HepG2 (cell line): Measurements from ENCODE around the gene KCNF1. TPM values are rescaled to one million over a fixed set of nuclear protein-coding genes. Genes with fewer than 3 reads are reported as not detected.

Experiments used
- ATAC-seq: fragments of 200-7000 bp; cut with Tn5 transposase; 3 replicates; pipeline ENCODE4 v1.9.1; 2020; ENCODE audit warnings: mild to moderate bottlenecking, moderate library complexity
- BruUV-seq: library from RNA; stranded (reverse); fragments of 400-500 nt; replicated peaks from 2 replicates; lab custom pipeline; 2021; lab: Mats Ljungman, UMichigan
- CTCF ChIA-PET: fragments of 300-600 bp; formaldehyde crosslinking; extraction: SDS; loops from one replicate; lab custom pipeline; 2021; ENCODE audit warnings: low total read pairs, inconsistent platforms, low intra/inter-chr PET ratio; lab: Yijun Ruan, JAX
- POLR2A ChIA-PET: fragments of 350-600 bp; sonication (Branson Sonifier 250); formaldehyde crosslinking; loops from one replicate; lab custom pipeline; 2020; ENCODE audit warnings: antibody characterized with exemption, inconsistent platforms; lab: Yijun Ruan, JAX
- DNase-seq: peaks from one replicate; pipeline ENCODE4 v3.0.0-alpha.2; 2015; ENCODE audit warnings: low spot score
- FAIRE-seq: peaks from 3 replicates; lab custom pipeline; 2011; peaks lifted over from hg19 to GRCh38; lab: Jason Lieb, UNC
- H2AFZ ChIP-seq: one replicate; pipeline ENCODE4 v1.6.1; 2011; ENCODE audit warnings: low read length, inconsistent platforms
- H3K27ac ChIP-seq: fragments of 300-600 bp; 3 replicates; pipeline ENCODE4 v1.8.0; 2011; ENCODE audit warnings: mixed run types, mild to moderate bottlenecking, mixed read lengths, low read length, inconsistent platforms; ENCODE audit not compliant: insufficient read depth; ENCODE audit errors: extremely low read length
- H3K27me3 ChIP-seq, 2 experiments: fragments of 200-600 bp in 1 of 2; 2 replicates in 1 of 2; 3 replicates in 1 of 2; pipeline versions ENCODE4 v1.6.0 to v1.8.0; 2011; ENCODE audit warnings: low read length in 2 of 2, mild to moderate bottlenecking in 2 of 2, moderate library complexity in 2 of 2, inconsistent platforms in 1 of 2; ENCODE audit not compliant: insufficient read depth in 2 of 2, control insufficient read depth in 1 of 2
- H3K36me3 ChIP-seq, 2 experiments: fragments of 200-600 bp in 1 of 2; replicated peaks in 1 of 2; 2 replicates in 1 of 2; 3 replicates in 1 of 2; pipeline versions ENCODE4 v1.5.1 to v1.8.0; 2011; ENCODE audit warnings: low read length in 2 of 2, inconsistent platforms in 1 of 2; ENCODE audit not compliant: insufficient read depth in 2 of 2, control insufficient read depth in 1 of 2
- H3K4me1 ChIP-seq: 2 replicates; pipeline ENCODE4 v1.5.1; 2012; ENCODE audit warnings: low read length, inconsistent platforms; ENCODE audit not compliant: insufficient read depth
- H3K4me2 ChIP-seq: 2 replicates; pipeline ENCODE4 v1.6.0; 2011; ENCODE audit warnings: low read depth, low read length, inconsistent platforms
- H3K4me3 ChIP-seq, 3 experiments: fragments of 200-600 bp in 1 of 3; sonication (generic), shearing (Covaris generic) in 1 of 3; replicated peaks in 1 of 3; 2 replicates each; pipeline ENCODE4 v1.5.1; 2011 to 2016; ENCODE audit warnings: low read length in 3 of 3, inconsistent platforms in 2 of 3, low read depth in 2 of 3, mild to moderate bottlenecking in 2 of 3, control low read depth in 1 of 3, mixed read lengths in 1 of 3; ENCODE audit not compliant: insufficient read depth in 1 of 3
- H3K79me2 ChIP-seq: one replicate; pipeline ENCODE4 v1.6.1; 2011; ENCODE audit warnings: low read length, inconsistent platforms; ENCODE audit not compliant: insufficient read depth
- H3K9ac ChIP-seq: 2 replicates; pipeline ENCODE4 v1.6.0; 2011; ENCODE audit warnings: mild to moderate bottlenecking, low read depth, low read length, inconsistent platforms; ENCODE audit not compliant: insufficient read depth
- H3K9me3 ChIP-seq: 2 replicates; pipeline ENCODE4 v1.5.1; 2012; ENCODE audit warnings: mild to moderate bottlenecking, low read length
- H4K20me1 ChIP-seq: 2 replicates; pipeline ENCODE4 v1.6.0; 2011; ENCODE audit warnings: inconsistent platforms, mild to moderate bottlenecking, low read length, moderate library complexity; ENCODE audit not compliant: insufficient read depth
- ATF5 ChIP-seq: sonication (generic); formaldehyde crosslinking; IDR thresholded peaks from 2 replicates; pipeline ENCODE4 v1.4.0; 2020; ENCODE audit warnings: mild to moderate bottlenecking, low read depth, missing genetic modification reagents
- CCDC6 ChIP-seq: sonication (generic); formaldehyde crosslinking; IDR thresholded peaks from 2 replicates; pipeline ENCODE4 v1.8.1; 2022; ENCODE audit warnings: mild to moderate bottlenecking, missing genetic modification reagents, moderate library complexity
- FOXP4 ChIP-seq: sonication (generic); formaldehyde crosslinking; IDR thresholded peaks from 2 replicates; pipeline ENCODE4 v1.4.0; 2020; ENCODE audit warnings: missing genetic modification reagents
- GMEB2 ChIP-seq: IDR thresholded peaks from 2 replicates; pipeline ENCODE4 v1.6.1; 2016; ENCODE audit warnings: missing biosample characterization, missing genetic modification reagents, low read depth
- HBP1 ChIP-seq: IDR thresholded peaks from 2 replicates; pipeline ENCODE4 v1.6.1; 2016; ENCODE audit warnings: low read depth, control low read depth
- HNRNPK ChIP-seq: fragments of 200-400 bp; formaldehyde crosslinking; IDR thresholded peaks from 2 replicates; pipeline ENCODE4 v1.6.1; 2018; ENCODE audit warnings: low read length, low read depth, moderate library complexity, mild to moderate bottlenecking; ENCODE audit not compliant: poor library complexity, severe bottlenecking
- MAFF ChIP-seq: IDR thresholded peaks from 2 replicates; pipeline ENCODE4 v1.6.1; 2011; ENCODE audit warnings: low read depth, low read length, improper control_type of control experiment
- NAIF1 ChIP-seq: sonication (generic); formaldehyde crosslinking; IDR thresholded peaks from 2 replicates; pipeline ENCODE4 v1.5.0; 2020; ENCODE audit warnings: mild to moderate bottlenecking, missing genetic modification reagents, borderline replicate concordance
- SUZ12 ChIP-seq: fragments of 150-350 bp; IDR thresholded peaks from 2 replicates; pipeline ENCODE4 v1.6.1; 2014; ENCODE audit warnings: low read depth, low read length
- TSC22D2 ChIP-seq: sonication (generic); formaldehyde crosslinking; IDR thresholded peaks from 2 replicates; pipeline ENCODE4 v1.5.1; 2020; ENCODE audit warnings: missing genetic modification reagents, mild to moderate bottlenecking, borderline replicate concordance
- ZFX ChIP-seq: sonication (generic); formaldehyde crosslinking; IDR thresholded peaks from 2 replicates; pipeline ENCODE4 v1.4.0; 2020; ENCODE audit warnings: mild to moderate bottlenecking, low read depth, missing genetic modification reagents, moderate library complexity
- ZNF552 ChIP-seq: sonication (generic); formaldehyde crosslinking; IDR thresholded peaks from 2 replicates; pipeline ENCODE4 v1.9.0; 2022; ENCODE audit warnings: missing genetic modification reagents, mild to moderate bottlenecking, borderline replicate concordance
- WGBS: methylation state at CpG from one replicate; pipeline ENCODE4 v1.1.6; 2017; ENCODE audit warnings: low lambda C conversion rate; 5-methylcytosine and 5-hydroxymethylcytosine counted together
- in situ Hi-C: cut with HindIII; loops from 2 replicates; pipeline ENCODE4 v1.10.0; 2017; ENCODE audit warnings: low pct_unique_long_range_greater_than_20kb; ENCODE audit not compliant: extremely low pct_ligation_motif_present
- intact Hi-C: fragments of 100-400 bp; cut with micrococcal nuclease; formaldehyde crosslinking; loops from one replicate; pipeline ENCODE4 v1.10.0; 2022; ENCODE audit not compliant: unreplicated experiment
- polyA plus RNA-seq, 8 experiments: library from polyadenylated mRNA; depleted of rRNA in 3 of 8; stranded (reverse) in 7 of 8; unstranded in 1 of 8; fragments of >200 nt; fragmentation: Illumina TruSeq in 4 of 8; extraction: Trizol in 4 of 8; gene quantifications; 2 replicates each; pipeline versions ENCODE4 v1.2.1 to v1.2.3, GENCODE V29; 2011 to 2016; ENCODE audit warnings: low read depth in 4 of 8, missing spikeins in 1 of 8, mixed read lengths in 1 of 8; ENCODE audit not compliant: insufficient read depth in 1 of 8
- total RNA-seq, 5 experiments: library from RNA; depleted of rRNA; stranded (reverse); fragments of >200 nt; fragmentation: Illumina TruSeq; extraction: Trizol; gene quantifications; 2 replicates each; pipeline ENCODE4 v1.2.3, GENCODE V29; 2016; ENCODE audit warnings: low read depth in 1 of 5
- TF ChIP-seq, protein P1 (sequence below): sonication (generic); formaldehyde crosslinking; IDR thresholded peaks from 2 replicates; pipeline ENCODE4 v1.4.0; 2020; ENCODE audit warnings: low read depth, mild to moderate bottlenecking, missing genetic modification reagents
- TF ChIP-seq, protein P2 (sequence below): sonication (generic); formaldehyde crosslinking; IDR thresholded peaks from 2 replicates; pipeline ENCODE4 v1.8.0; 2022; ENCODE audit warnings: missing genetic modification reagents, mild to moderate bottlenecking, borderline replicate concordance

The KCNF1 gene
- total and polyA plus RNA-seq, 2 of the 13 experiments (the other 11 are each of a cell fraction or from before 2014, with no cell fraction given), result 0.09 to 0.12 TPM

GRCh38 chr2:10878268-10878915 is 33.3 kb upstream of the KCNF1 start (continued):
- TF ChIP-seq HNRNPK, result no peak

DNA sequence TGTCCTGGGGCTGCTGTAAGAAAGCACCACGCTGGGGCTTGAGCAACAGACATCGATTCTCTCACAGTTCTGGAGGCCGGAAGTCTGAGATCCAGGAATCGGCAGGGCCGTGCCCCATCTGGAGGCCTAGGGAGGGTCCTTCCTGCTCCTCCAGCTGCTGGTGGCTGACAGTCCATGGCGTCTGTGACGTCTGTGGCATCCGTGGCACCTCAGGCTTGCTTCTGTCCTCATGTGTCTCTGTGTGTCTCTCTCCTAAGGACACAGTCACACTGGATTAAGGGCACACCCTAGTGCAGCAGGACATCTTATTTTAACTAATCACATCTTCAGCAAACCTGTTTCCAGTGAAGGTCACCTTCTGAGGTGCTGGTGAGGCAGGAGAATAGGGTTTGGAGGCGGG is 32.6 kb upstream of the KCNF1 start:
- ATAC-seq (no peak), DNase-seq (no peak)
- in situ Hi-C loops, result no loop called here

More for the DNA sequence above, 32.6 kb upstream of the KCNF1 start:
- 51% methylated on average over 6 of the region's 9 CpGs for WGBS
- H4K20me1 ChIP-seq, result no peaks in the 10 kb centered on the region
- H3K36me3 ChIP-seq, result no peaks in the 10 kb centered on the region
- H3K4me2 ChIP-seq, result no peak overlapping the region
- TF ChIP-seq, protein P1, sequence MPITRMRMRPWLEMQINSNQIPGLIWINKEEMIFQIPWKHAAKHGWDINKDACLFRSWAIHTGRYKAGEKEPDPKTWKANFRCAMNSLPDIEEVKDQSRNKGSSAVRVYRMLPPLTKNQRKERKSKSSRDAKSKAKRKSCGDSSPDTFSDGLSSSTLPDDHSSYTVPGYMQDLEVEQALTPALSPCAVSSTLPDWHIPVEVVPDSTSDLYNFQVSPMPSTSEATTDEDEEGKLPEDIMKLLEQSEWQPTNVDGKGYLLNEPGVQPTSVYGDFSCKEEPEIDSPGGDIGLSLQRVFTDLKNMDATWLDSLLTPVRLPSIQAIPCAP (CRISPR knock-in tag), result no peak
- TF ChIP-seq ZFX (CRISPR knock-in tag), result no peak
- no peak for TF ChIP-seq MAFF
- no peak for TF ChIP-seq NAIF1
- TF ChIP-seq, protein P2, sequence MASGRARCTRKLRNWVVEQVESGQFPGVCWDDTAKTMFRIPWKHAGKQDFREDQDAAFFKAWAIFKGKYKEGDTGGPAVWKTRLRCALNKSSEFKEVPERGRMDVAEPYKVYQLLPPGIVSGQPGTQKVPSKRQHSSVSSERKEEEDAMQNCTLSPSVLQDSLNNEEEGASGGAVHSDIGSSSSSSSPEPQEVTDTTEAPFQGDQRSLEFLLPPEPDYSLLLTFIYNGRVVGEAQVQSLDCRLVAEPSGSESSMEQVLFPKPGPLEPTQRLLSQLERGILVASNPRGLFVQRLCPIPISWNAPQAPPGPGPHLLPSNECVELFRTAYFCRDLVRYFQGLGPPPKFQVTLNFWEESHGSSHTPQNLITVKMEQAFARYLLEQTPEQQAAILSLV (CRISPR knock-in tag), result no peak
- no peak for TF ChIP-seq FOXP4 (CRISPR knock-in tag)
- TF ChIP-seq ZNF552 (CRISPR knock-in tag), result no peak
- no peak for TF ChIP-seq GMEB2 (CRISPR knock-in tag)
- TF ChIP-seq CCDC6 (CRISPR knock-in tag), result no peak
- no peak for TF ChIP-seq SUZ12
- TF ChIP-seq TSC22D2 (CRISPR knock-in tag), result no peak
- no peak for TF ChIP-seq ATF5
- no peak for TF ChIP-seq HBP1
- H3K9me3 ChIP-seq, result no peaks in the 10 kb centered on the region
- no TSS peak for BruUV-seq
- H3K9ac ChIP-seq, result no peak overlapping the region
- ChIA-PET POLR2A (no interaction called here), CTCF (no interaction called here)
- H3K79me2 ChIP-seq, result no peaks in the 10 kb centered on the region
- peaks cover 17% of the 10 kb centered on the region for H3K4me1 ChIP-seq
- no peak overlapping the region for H3K4me3 ChIP-seq
- intact Hi-C loops, result no loop called here
- FAIRE-seq, result no peak
- H3K27ac ChIP-seq, result no peak overlapping the region
- no peak overlapping the region for H2AFZ ChIP-seq
- H3K27me3 ChIP-seq, result peaks cover 0 to 26% of the 10 kb centered on the region in 2 experiments; a peak in 2 of 5 replicates
